ENCODE measurements around the gene KPNB1. TPM values are rescaled to one million over a fixed set of nuclear protein-coding genes. Genes with fewer than 3 reads are reported as not detected.

KPNB1 gene
- polyA plus RNA-seq, 1 experiment, result 212 TPM

GRCh38 chr17:47700471-47701449, 51.0 kb downstream of the KPNB1 start:
- DNase-seq (ENCODE audit: low read depth, low spot score), result no peak
- Histone ChIP-seq H3K27me3 (ENCODE audit: control insufficient read depth, insufficient read depth, low read length) (no peaks in the 10 kb centered on the region), H3K27ac (ENCODE audit: low read depth, low read length) (no peak overlapping the region), H3K9me3 (ENCODE audit: control insufficient read depth, insufficient read depth, low read length) (no peaks in the 10 kb centered on the region; the same call in 1 of the 2 replicates), H3K4me3 (ENCODE audit: low read depth, low read length) (no peak overlapping the region)
- TF ChIP-seq CTCF (IDR thresholded peaks at IDR 0.05; ENCODE audit: low read depth, low read length), result no peak
- ChIA-PET POLR2A (no interaction called here), CTCF (interaction anchor here (3.6 kb wide), 1 partner anchor 7 kb away, joined by 19 read pairs; no protein-coding TSS in a partner anchor)

GRCh38 chr17:47701608-47702007, 51.9 kb downstream of the KPNB1 start:
- no peaks in the 10 kb centered on the region; the same call in 1 of the 2 replicates for H3K9me3 ChIP-seq (ENCODE audit: control insufficient read depth, insufficient read depth, low read length)
- ChIA-PET CTCF (interaction anchor here (0.5 kb wide), 1 partner anchor 35 kb away, joined by 3 read pairs; no protein-coding TSS in a partner anchor), POLR2A (no interaction called here)
- no peak overlapping the region for H3K4me3 ChIP-seq (ENCODE audit: low read depth, low read length)
- H3K27me3 ChIP-seq (ENCODE audit: control insufficient read depth, insufficient read depth, low read length), result no peaks in the 10 kb centered on the region
- DNase-seq (ENCODE audit: low read depth, low spot score), result no peak
- H3K27ac ChIP-seq (ENCODE audit: low read depth, low read length), result no peak overlapping the region
- TF ChIP-seq CTCF (IDR thresholded peaks at IDR 0.05; ENCODE audit: low read depth, low read length), result no peak

- DNase-seq (ENCODE audit: low read depth, low spot score), result no peak
- ChIA-PET POLR2A (no interaction called here), CTCF (no interaction called here)
- H3K9me3 ChIP-seq (ENCODE audit: control insufficient read depth, insufficient read depth, low read length), result no peaks in the 10 kb centered on the region; the same call in 1 of the 2 replicates
- H3K4me3 ChIP-seq (ENCODE audit: low read depth, low read length), result no peak overlapping the region
- H3K27me3 ChIP-seq (ENCODE audit: control insufficient read depth, insufficient read depth, low read length), result no peaks in the 10 kb centered on the region
- H3K27ac ChIP-seq (ENCODE audit: low read depth, low read length), result no peak overlapping the region
- no peak for TF ChIP-seq CTCF (IDR thresholded peaks at IDR 0.05; ENCODE audit: low read depth, low read length)
Observed at GRCh38 chr17:47702391-47702995, 52.8 kb downstream of the KPNB1 start.

GRCh38 chr17:47703191-47703591, 53.5 kb downstream of the KPNB1 start:
- Histone ChIP-seq H3K4me3 (ENCODE audit: low read depth, low read length) (no peak overlapping the region), H3K27ac (ENCODE audit: low read depth, low read length) (no peak overlapping the region), H3K9me3 (ENCODE audit: control insufficient read depth, insufficient read depth, low read length) (no peaks in the 10 kb centered on the region; the same call in 1 of the 2 replicates), H3K27me3 (ENCODE audit: control insufficient read depth, insufficient read depth, low read length) (no peaks in the 10 kb centered on the region)
- DNase-seq (ENCODE audit: low read depth, low spot score), result no peak
- CTCF ChIA-PET, result no interaction called here
- no peak for TF ChIP-seq CTCF (IDR thresholded peaks at IDR 0.05; ENCODE audit: low read depth, low read length)
- POLR2A ChIA-PET, result no interaction called here

GRCh38 chr17:47703671-47704070, 54.0 kb downstream of the KPNB1 start:
- Histone ChIP-seq H3K9me3 (ENCODE audit: control insufficient read depth, insufficient read depth, low read length) (no peaks in the 10 kb centered on the region; the same call in 1 of the 2 replicates), H3K27me3 (ENCODE audit: control insufficient read depth, insufficient read depth, low read length) (no peaks in the 10 kb centered on the region), H3K27ac (ENCODE audit: low read depth, low read length) (no peak overlapping the region), H3K4me3 (ENCODE audit: low read depth, low read length) (no peak overlapping the region)
- CTCF ChIA-PET, result no interaction called here
- POLR2A ChIA-PET, result no interaction called here
- no peak for DNase-seq (ENCODE audit: low read depth, low spot score)
- no peak for TF ChIP-seq CTCF (IDR thresholded peaks at IDR 0.05; ENCODE audit: low read depth, low read length)
